H1 (cell line): Measurements from ENCODE around the gene SHMT1. TPM values are rescaled to one million over a fixed set of nuclear protein-coding genes. Genes with fewer than 3 reads are reported as not detected.
"Not testable (repeated sequence)": the region's sequence is repeated elsewhere in the genome, so short reads cannot be mapped to it uniquely, and the experiment has no call there.

Experiments
- CTCF ChIA-PET: fragments of 300-600 bp; sonication (Branson Sonifier 250); formaldehyde crosslinking; loops from one replicate; lab custom pipeline; 2021; ENCODE audit not compliant: partially characterized antibody; lab: Charles Lee
- POLR2A ChIA-PET: fragments of 300-600 bp; sonication (Branson Sonifier 250); formaldehyde crosslinking; loops from one replicate; lab custom pipeline; 2021; ENCODE audit warnings: inconsistent platforms; ENCODE audit not compliant: partially characterized antibody; lab: Charles Lee
- DNase-seq, 2 experiments: peaks; one replicate each; pipeline versions ENCODE4 v3.0.0 to v3.0.0-alpha.2; 2010 to 2022; ENCODE audit warnings: low spot score in 2 of 2, low read depth in 1 of 2, mixed read lengths in 1 of 2
- FAIRE-seq: peaks from 2 replicates; lab custom pipeline; 2011; peaks lifted over from hg19 to GRCh38; lab: Jason Lieb, UNC
- H2AFZ ChIP-seq: 2 replicates; pipeline ENCODE4 v1.8.1; 2012; ENCODE audit warnings: low read length, inconsistent platforms
- H2AK5ac ChIP-seq: 2 replicates; pipeline ENCODE4 v1.6.1; 2013; ENCODE audit warnings: low read depth, low read length
- H2BK120ac ChIP-seq: replicated peaks from 2 replicates; pipeline ENCODE3; 2013; ENCODE audit warnings: low read depth, low read length, inconsistent platforms
- H2BK12ac ChIP-seq: 2 replicates; pipeline ENCODE4 v1.6.1; 2013; ENCODE audit warnings: low read depth, low read length
- H2BK15ac ChIP-seq: 2 replicates; pipeline ENCODE4 v1.6.1; 2013; ENCODE audit warnings: low read length
- H2BK20ac ChIP-seq: 2 replicates; pipeline ENCODE4 v1.6.1; 2013; ENCODE audit warnings: low read length
- H2BK5ac ChIP-seq: 2 replicates; pipeline ENCODE4 v1.6.1; 2013; ENCODE audit warnings: low read depth, low read length
- H3K14ac ChIP-seq: 2 replicates; pipeline ENCODE4 v1.6.1; 2013; ENCODE audit warnings: inconsistent platforms; ENCODE audit not compliant: insufficient read length
- H3K18ac ChIP-seq: 2 replicates; pipeline ENCODE4 v1.6.1; 2013; ENCODE audit warnings: low read length; ENCODE audit errors: extremely low read depth
- H3K23ac ChIP-seq: 2 replicates; pipeline ENCODE4 v1.6.1; 2013; ENCODE audit warnings: inconsistent platforms; ENCODE audit not compliant: insufficient read length
- H3K23me2 ChIP-seq: 2 replicates; pipeline ENCODE4 v1.6.1; 2013; ENCODE audit warnings: low read depth, low read length
- H3K27ac ChIP-seq: 2 replicates; pipeline ENCODE4 v1.6.1; 2011; ENCODE audit warnings: low read depth, low read length, inconsistent platforms
- H3K27me3 ChIP-seq, 4 experiments: replicated peaks in 1 of 4; 1 replicate in 1 of 4; 2 replicates in 3 of 4; pipeline versions ENCODE4 v1.6.1 to v1.8.1; 2011 to 2013; ENCODE audit warnings: low read length in 3 of 4, mild to moderate bottlenecking in 3 of 4, inconsistent platforms in 2 of 4, mixed read lengths in 2 of 4, moderate library complexity in 1 of 4; ENCODE audit not compliant: control insufficient read depth in 3 of 4, insufficient read depth in 3 of 4; ENCODE audit errors: extremely low read depth in 1 of 4
- H3K36me3 ChIP-seq, 4 experiments: 2 replicates each; pipeline versions ENCODE4 v1.6.1 to v1.8.1; 2011 to 2013; ENCODE audit warnings: mild to moderate bottlenecking in 4 of 4, low read length in 3 of 4, moderate library complexity in 2 of 4, control low read depth in 1 of 4, inconsistent platforms in 1 of 4; ENCODE audit not compliant: insufficient read depth in 4 of 4, control insufficient read depth in 2 of 4
- H3K4ac ChIP-seq: replicated peaks from 2 replicates; pipeline ENCODE3; 2013; ENCODE audit warnings: low read length, low read depth, mixed read lengths, inconsistent platforms; ENCODE audit not compliant: insufficient read length
- H3K4me1 ChIP-seq, 4 experiments: replicated peaks in 1 of 4; 1 replicate in 1 of 4; 2 replicates in 3 of 4; pipeline versions ENCODE4 v1.6.1 to v1.8.1; 2011 to 2013; ENCODE audit warnings: low read length in 3 of 4, inconsistent platforms in 2 of 4, mixed read lengths in 1 of 4; ENCODE audit not compliant: insufficient read depth in 4 of 4, control insufficient read depth in 3 of 4
- H3K4me2 ChIP-seq, 2 experiments: 2 replicates each; pipeline versions ENCODE4 v1.6.1 to v1.8.1; 2011 to 2013; ENCODE audit warnings: low read depth in 2 of 2, low read length in 2 of 2, control low read depth in 1 of 2, inconsistent platforms in 1 of 2, mild to moderate bottlenecking in 1 of 2; ENCODE audit not compliant: insufficient read depth in 1 of 2
- H3K4me3 ChIP-seq, 4 experiments: fragments of 200-600, 300-600 bp in 1 of 4; sonication (generic), shearing (Covaris generic), sonication (Bioruptor Twin) in 1 of 4; 2 replicates each; pipeline versions ENCODE4 v1.5.1 to v1.8.1; 2011 to 2016; ENCODE audit warnings: low read length in 4 of 4, low read depth in 3 of 4, control low read depth in 2 of 4, inconsistent platforms in 2 of 4, mild to moderate bottlenecking in 2 of 4, mixed read lengths in 1 of 4, moderate library complexity in 1 of 4; ENCODE audit not compliant: insufficient read depth in 2 of 4; ENCODE audit errors: extremely low read depth in 1 of 4
- H3K56ac ChIP-seq: replicated peaks from 2 replicates; pipeline ENCODE3; 2013; ENCODE audit warnings: low read depth, mild to moderate bottlenecking, mixed read lengths, low read length, inconsistent platforms; ENCODE audit not compliant: insufficient read length
- H3K79me1 ChIP-seq: 2 replicates; pipeline ENCODE4 v1.6.1; 2013; ENCODE audit warnings: low read depth, low read length, control low read depth
- H3K79me2 ChIP-seq, 2 experiments: 2 replicates each; pipeline versions ENCODE4 v1.6.1 to v1.8.1; 2012 to 2013; ENCODE audit warnings: low read length in 2 of 2, mild to moderate bottlenecking in 2 of 2, inconsistent platforms in 1 of 2; ENCODE audit not compliant: insufficient read depth in 2 of 2, control insufficient read depth in 1 of 2
- H3K9ac ChIP-seq, 4 experiments: replicated peaks in 1 of 4; 1 replicate in 1 of 4; 2 replicates in 3 of 4; pipeline versions ENCODE4 v1.6.1 to v1.8.1; 2011 to 2013; ENCODE audit warnings: low read depth in 3 of 4, low read length in 3 of 4, control low read depth in 2 of 4, mild to moderate bottlenecking in 2 of 4, moderate library complexity in 2 of 4, inconsistent platforms in 1 of 4; ENCODE audit errors: extremely low read depth in 1 of 4
- H3K9me3 ChIP-seq, 2 experiments: 2 replicates each; pipeline versions ENCODE4 v1.6.1 to v1.8.1; 2012 to 2013; ENCODE audit warnings: mild to moderate bottlenecking in 2 of 2, moderate library complexity in 2 of 2, control low read depth in 1 of 2, inconsistent platforms in 1 of 2, low read depth in 1 of 2, low read length in 1 of 2, mixed read lengths in 1 of 2; ENCODE audit not compliant: insufficient read depth in 2 of 2
- H4K20me1 ChIP-seq, 2 experiments: replicated peaks in 1 of 2; 2 replicates each; pipeline versions ENCODE3 to v1.8.1; 2011 to 2013; ENCODE audit warnings: inconsistent platforms in 2 of 2, low read length in 2 of 2, mild to moderate bottlenecking in 1 of 2; ENCODE audit not compliant: insufficient read depth in 2 of 2, control insufficient read depth in 1 of 2
- H4K5ac ChIP-seq: 2 replicates; pipeline ENCODE4 v1.6.1; 2013; ENCODE audit warnings: low read length, low read depth, mixed read lengths, inconsistent platforms; ENCODE audit not compliant: insufficient read length
- H4K8ac ChIP-seq: 2 replicates; pipeline ENCODE4 v1.8.0; 2013; ENCODE audit warnings: mild to moderate bottlenecking, moderate library complexity, low read length, inconsistent platforms; ENCODE audit not compliant: insufficient read depth; ENCODE audit errors: extremely low read depth
- H4K91ac ChIP-seq: replicated peaks from 2 replicates; pipeline ENCODE3; 2013; ENCODE audit warnings: low read length, mixed read lengths, inconsistent platforms; ENCODE audit not compliant: insufficient read length
- WGBS, 2 experiments: shearing (Covaris generic) in 1 of 2; methylation state at CpG; one replicate each; pipeline versions ENCODE4 v1.1.6 to v1.1.7; 2013 to 2015; ENCODE audit warnings: low lambda C conversion rate in 2 of 2, mixed read lengths in 2 of 2, inconsistent platforms in 1 of 2, low coverage in 1 of 2, missing lambda C conversion rate in 1 of 2; ENCODE audit not compliant: insufficient replicate concordance in 2 of 2, insufficient coverage in 1 of 2, insufficient read length in 1 of 2; ENCODE audit errors: extremely low coverage in 1 of 2, missing lambda C conversion rate in 1 of 2; 5-methylcytosine and 5-hydroxymethylcytosine counted together
- polyA plus RNA-seq, 7 experiments: library from polyadenylated mRNA; depleted of rRNA in 3 of 7; stranded (reverse) in 5 of 7; unstranded in 2 of 7; fragments of >200 nt in 5 of 7; fragments of 200-250 nt in 2 of 7; gene quantifications; 1 replicate in 5 of 7; 2 replicates in 1 of 7; 4 replicates in 1 of 7; pipeline versions ENCODE4 v1.2.1 to v1.2.3, GENCODE V29; 2011 to 2013; ENCODE audit warnings: missing spikeins in 2 of 7, mixed read lengths in 2 of 7
- total RNA-seq: library from RNA; stranded (reverse); fragmentation: NEBNext Ultra II Directional; extraction: Animal tissue kit (Norgen Biotek cat#: 25700); gene quantifications from 2 replicates; pipeline ENCODE4 v1.2.1, GENCODE V29; 2021

Gene SHMT1
- total and polyA plus RNA-seq, 2 of the 8 experiments (the other 6 are each of a cell fraction or from before 2014, with no cell fraction given), result 30.7 to 39.3 TPM

- H2BK12ac ChIP-seq, H3K4me3 ChIP-seq, H3K4ac ChIP-seq, CTCF ChIA-PET, H4K8ac ChIP-seq, H3K23ac ChIP-seq, H2BK120ac ChIP-seq, H4K5ac ChIP-seq, DNase-seq, POLR2A ChIA-PET, H3K27me3 ChIP-seq, H3K18ac ChIP-seq, H3K27ac ChIP-seq, FAIRE-seq, H4K91ac ChIP-seq, H4K20me1 ChIP-seq, H2BK15ac ChIP-seq, H2BK5ac ChIP-seq, H2AFZ ChIP-seq, H3K4me1 ChIP-seq, H3K4me2 ChIP-seq, H3K23me2 ChIP-seq, H3K79me2 ChIP-seq, H3K56ac ChIP-seq, H3K79me1 ChIP-seq, H2BK20ac ChIP-seq, H3K9ac ChIP-seq, H3K14ac ChIP-seq, H2AK5ac ChIP-seq: not testable (repeated sequence)
- H3K9me3 ChIP-seq, result peaks cover 0 to 13% of the 10 kb centered on the region in 2 experiments; a peak in 1 of 4 replicates
- peaks cover 32 to 77% (median 59%) of the 10 kb centered on the region in 4 experiments for H3K36me3 ChIP-seq
- 98% methylated on average over 9 of the region's 25 CpGs; no CpG with 5 or more reads in 1 of the 2 experiments for WGBS, 2 experiments
Observed at GRCh38 chr17:18338158-18338557, 25.2 kb downstream of the SHMT1 start.
